Caco-2 (cell line): ENCODE measurements around the gene SELENOV. TPM values are rescaled to one million over a fixed set of nuclear protein-coding genes. Genes with fewer than 3 reads are reported as not detected.

ENCODE experiments used
- BruUV-seq: library from RNA; stranded (reverse); fragments of 400-500 nt; replicated peaks from 2 replicates; lab custom pipeline; 2021; lab: Mats Ljungman, UMichigan
- CTCF ChIA-PET: fragments of 300-600 bp; sonication (Branson Sonifier 250); formaldehyde crosslinking; loops from one replicate; lab custom pipeline; 2022; ENCODE audit warnings: antibody characterized with exemption; lab: Charles Lee
- POLR2A ChIA-PET: fragments of 300-600 bp; sonication (Branson Sonifier 250); formaldehyde crosslinking; loops from one replicate; lab custom pipeline; 2022; ENCODE audit warnings: antibody characterized with exemption; lab: Charles Lee
- DNase-seq, 2 experiments: peaks; one replicate each; pipeline versions ENCODE4 v3.0.0 to v3.0.0-alpha.2; 2020 to 2022
- H3K27me3 ChIP-seq: replicated peaks from 2 replicates; pipeline ENCODE4 v1.6.0; 2011; ENCODE audit warnings: low read length; ENCODE audit not compliant: control insufficient read depth, insufficient read depth
- H3K36me3 ChIP-seq: 2 replicates; pipeline ENCODE4 v1.5.1; 2011; ENCODE audit warnings: low read length; ENCODE audit not compliant: control insufficient read depth, insufficient read depth
- H3K4me1 ChIP-seq: fragments of 250-450 bp; sonication (Bioruptor Pico); 2 replicates; pipeline ENCODE4 v1.5.1; 2020; ENCODE audit warnings: mild to moderate bottlenecking
- H3K4me3 ChIP-seq: 2 replicates; pipeline ENCODE4 v1.5.1; 2011; ENCODE audit warnings: low read depth, mild to moderate bottlenecking, control low read depth, low read length
- H3K9me3 ChIP-seq: fragments of 250-450 bp; sonication (Bioruptor Pico); 2 replicates; pipeline ENCODE4 v1.5.1; 2020; ENCODE audit warnings: mild to moderate bottlenecking, moderate library complexity
- H3K27ac Mint-ChIP-seq: one replicate; pipeline ENCODE4 v1.8.0; 2022; ENCODE audit warnings: mixed read lengths; ENCODE audit not compliant: unreplicated experiment
- H3K27me3 Mint-ChIP-seq: one replicate; pipeline ENCODE4 v1.8.0; 2022; ENCODE audit warnings: mixed read lengths; ENCODE audit not compliant: insufficient read depth, unreplicated experiment
- H3K36me3 Mint-ChIP-seq: one replicate; pipeline ENCODE4 v1.8.0; 2022; ENCODE audit warnings: mild to moderate bottlenecking, mixed read lengths; ENCODE audit not compliant: insufficient read depth, unreplicated experiment
- H3K4me1 Mint-ChIP-seq: one replicate; pipeline ENCODE4 v1.8.0; 2022; ENCODE audit warnings: low read depth, mixed read lengths; ENCODE audit not compliant: unreplicated experiment
- H3K4me3 Mint-ChIP-seq: one replicate; pipeline ENCODE4 v1.8.0; 2022; ENCODE audit warnings: mild to moderate bottlenecking, moderate library complexity, mixed read lengths; ENCODE audit not compliant: unreplicated experiment
- H3K9me3 Mint-ChIP-seq: one replicate; pipeline ENCODE4 v1.8.0; 2022; ENCODE audit warnings: mixed read lengths; ENCODE audit not compliant: unreplicated experiment
- CTCF ChIP-seq, 2 experiments: fragments of 200-600 bp in 1 of 2; IDR thresholded peaks; 1 replicate in 1 of 2; 2 replicates in 1 of 2; pipeline versions ENCODE4 v1.5.1 to v1.8.0; 2011 to 2022; ENCODE audit warnings: antibody characterized with exemption in 1 of 2, control low read depth in 1 of 2, inconsistent platforms in 1 of 2, low read depth in 1 of 2, low read length in 1 of 2, mild to moderate bottlenecking in 1 of 2, moderate library complexity in 1 of 2; ENCODE audit not compliant: insufficient read depth in 1 of 2, severe bottlenecking in 1 of 2, unreplicated experiment in 1 of 2
- intact Hi-C: fragments of 100-400 bp; cut with micrococcal nuclease; formaldehyde crosslinking; loops from one replicate; pipeline ENCODE4 v1.10.0; 2022; ENCODE audit not compliant: unreplicated experiment
- total RNA-seq: library from RNA; stranded (reverse); gene quantifications from 2 replicates; pipeline ENCODE4 v1.2.3, GENCODE V29; 2022

SELENOV gene
- total RNA-seq, 1 experiment from 2014 or later: 1.6 TPM

GRCh38 chr19:39544911-39545310 is 30.0 kb downstream of the SELENOV start:
- intact Hi-C loops: no loop called here
- Mint-ChIP-seq H3K27ac (no peak overlapping the region), H3K27me3 (peaks cover 14% of the 10 kb centered on the region), H3K36me3 (peaks cover 3% of the 10 kb centered on the region), H3K9me3 (no peaks in the 10 kb centered on the region), H3K4me3 (no peak overlapping the region), H3K4me1 (peaks cover 5% of the 10 kb centered on the region)
- ChIA-PET POLR2A (no interaction called here), CTCF (interaction anchor here (0.8 kb wide), 1 partner anchor 47 kb away, joined by 4 read pairs; no protein-coding TSS in a partner anchor)
- Histone ChIP-seq H3K9me3 (no peaks in the 10 kb centered on the region), H3K27me3 (no peaks in the 10 kb centered on the region), H3K36me3 (no peaks in the 10 kb centered on the region), H3K4me3 (no peak overlapping the region), H3K4me1 (no peaks in the 10 kb centered on the region)
- BruUV-seq: no TSS peak
- DNase-seq: no peak
- no peak for TF ChIP-seq CTCF (IDR thresholded peaks at IDR 0.05; ENCODE audit: insufficient read depth in 1 of 2, low read depth in 1 of 2, low read length in 1 of 2, severe bottlenecking in 1 of 2, unreplicated experiment in 1 of 2)

GRCh38 chr19:39546599-39546998 is 31.7 kb downstream of the SELENOV start:
- POLR2A ChIA-PET: no interaction called here
- no peak overlapping the region for H3K27ac Mint-ChIP-seq

GRCh38 chr19:39550197-39550596 is 35.3 kb downstream of the SELENOV start:
- no peak overlapping the region for H3K27ac Mint-ChIP-seq
- H3K27me3 ChIP-seq: no peaks in the 10 kb centered on the region
- H3K9me3 Mint-ChIP-seq: no peaks in the 10 kb centered on the region
- no peaks in the 10 kb centered on the region for H3K36me3 ChIP-seq
- TF ChIP-seq CTCF (IDR thresholded peaks at IDR 0.05; ENCODE audit: insufficient read depth in 1 of 2, low read depth in 1 of 2, low read length in 1 of 2, severe bottlenecking in 1 of 2, unreplicated experiment in 1 of 2): no peak
- no peak for DNase-seq
- intact Hi-C loops: no loop called here
- H3K4me3 ChIP-seq: no peak overlapping the region
- no peaks in the 10 kb centered on the region for H3K9me3 ChIP-seq
- no peak overlapping the region for H3K4me3 Mint-ChIP-seq
- ChIA-PET CTCF (interaction anchor here (0.8 to 2.0 kb wide), 2 partner anchors 122 to 123 kb away, joined by 4 to 9 read pairs; no protein-coding TSS in a partner anchor), POLR2A (no interaction called here)
- no peaks in the 10 kb centered on the region for H3K4me1 ChIP-seq
- no TSS peak for BruUV-seq
- H3K27me3 Mint-ChIP-seq: peaks cover 21% of the 10 kb centered on the region
- no peaks in the 10 kb centered on the region for H3K4me1 Mint-ChIP-seq
- H3K36me3 Mint-ChIP-seq: no peaks in the 10 kb centered on the region

More at GRCh38 chr19:39546599-39546998, 31.7 kb downstream of the SELENOV start:
- no peak for DNase-seq
- H3K4me1 Mint-ChIP-seq: no peaks in the 10 kb centered on the region
- BruUV-seq: no TSS peak
- Histone ChIP-seq H3K36me3 (no peaks in the 10 kb centered on the region), H3K9me3 (no peaks in the 10 kb centered on the region), H3K4me3 (no peak overlapping the region), H3K4me1 (no peaks in the 10 kb centered on the region), H3K27me3 (no peaks in the 10 kb centered on the region)
- H3K4me3 Mint-ChIP-seq: no peak overlapping the region
- intact Hi-C loops: no loop called here
- H3K36me3 Mint-ChIP-seq: no peaks in the 10 kb centered on the region
- TF ChIP-seq CTCF (IDR thresholded peaks at IDR 0.05; ENCODE audit: insufficient read depth in 1 of 2, low read depth in 1 of 2, low read length in 1 of 2, severe bottlenecking in 1 of 2, unreplicated experiment in 1 of 2): no peak
- no peaks in the 10 kb centered on the region for H3K9me3 Mint-ChIP-seq
- CTCF ChIA-PET: interaction anchor here (0.5 kb wide), 1 partner anchor 35 kb away, joined by 3 read pairs; no protein-coding TSS in a partner anchor
- peaks cover 14% of the 10 kb centered on the region for H3K27me3 Mint-ChIP-seq
